GM18526 (cell line): ENCODE results near the gene AAGAB.

Source experiments
- POLR2A ChIP-seq: IDR thresholded peaks from 3 replicates; pipeline ENCODE4 v1.6.1; 2011; ENCODE audit not compliant: insufficient read length; ENCODE audit errors: extremely low read depth

Gene AAGAB

GRCh38 chr15:67198157-67198754 lies 56.2 kb downstream of the AAGAB start:
- no peak for TF ChIP-seq POLR2A

GRCh38 chr15:67197364-67197695 lies 57.1 kb downstream of the AAGAB start:
- TF ChIP-seq POLR2A, result no peak

- TF ChIP-seq POLR2A, result no peak
Measured at GRCh38 chr15:67196672-67197363, 57.6 kb downstream of the AAGAB start.

GRCh38 chr15:67196222-67196621 lies 58.2 kb downstream of the AAGAB start:
- TF ChIP-seq POLR2A, result no peak

- TF ChIP-seq POLR2A, result no peak
Measured at GRCh38 chr15:67195305-67195704, 59.2 kb downstream of the AAGAB start.

- no peak for TF ChIP-seq POLR2A
Measured at GRCh38 chr15:67194171-67195114, 60.0 kb downstream of the AAGAB start.

- TF ChIP-seq POLR2A, result no peak
Measured at GRCh38 chr15:67193223-67193990, 61.1 kb downstream of the AAGAB start.

GRCh38 chr15:67192185-67192820 lies 62.2 kb downstream of the AAGAB start:
- no peak for TF ChIP-seq POLR2A

- TF ChIP-seq POLR2A, result no peak
Measured at GRCh38 chr15:67190813-67191212, 63.6 kb downstream of the AAGAB start.

GRCh38 chr15:67190326-67190725 lies 64.1 kb downstream of the AAGAB start:
- TF ChIP-seq POLR2A, result no peak

- TF ChIP-seq POLR2A, result no peak
Measured at GRCh38 chr15:67189326-67190051, 65.0 kb downstream of the AAGAB start.

GRCh38 chr15:67188551-67189218 lies 65.8 kb downstream of the AAGAB start:
- no peak for TF ChIP-seq POLR2A

GRCh38 chr15:67187351-67187854 lies 67.1 kb downstream of the AAGAB start:
- TF ChIP-seq POLR2A, result no peak
